HUES6 (cell line): ENCODE measurements around the gene OSGIN1.
"Not testable (repeated sequence)": the region's sequence is repeated elsewhere in the genome, so short reads cannot be mapped to it uniquely, and the experiment has no call there.

Source experiments
- H3K27ac ChIP-seq: 2 replicates; pipeline ENCODE4 v1.7.0; 2013; ENCODE audit warnings: low read depth, mild to moderate bottlenecking, low read length, inconsistent platforms
- H3K27me3 ChIP-seq: 2 replicates; pipeline ENCODE4 v1.6.1; 2013; ENCODE audit warnings: low read length; ENCODE audit not compliant: control insufficient read depth, insufficient read depth
- H3K36me3 ChIP-seq: 2 replicates; pipeline ENCODE4 v1.6.1; 2013; ENCODE audit warnings: low read length; ENCODE audit not compliant: control insufficient read depth, insufficient read depth
- H3K4me1 ChIP-seq: 2 replicates; pipeline ENCODE4 v1.6.1; 2013; ENCODE audit warnings: low read length; ENCODE audit not compliant: control insufficient read depth, insufficient read depth
- H3K4me3 ChIP-seq: 2 replicates; pipeline ENCODE4 v1.5.1; 2013; ENCODE audit warnings: low read depth, low read length
- H3K9ac ChIP-seq: one replicate; pipeline ENCODE4 v1.6.1; 2013; ENCODE audit warnings: mild to moderate bottlenecking, low read length
- H3K9me3 ChIP-seq: 2 replicates; pipeline ENCODE4 v1.6.1; 2013; ENCODE audit warnings: low read depth, low read length; ENCODE audit not compliant: control insufficient read depth, insufficient read depth

OSGIN1 gene

GRCh38 chr16:83943516-83944050 lies 9.5 kb upstream of the OSGIN1 start:
- Histone ChIP-seq H3K4me1 (peaks cover 4% of the 10 kb centered on the region), H3K9me3 (no peaks in the 10 kb centered on the region), H3K27ac (no peak overlapping the region), H3K36me3 (no peaks in the 10 kb centered on the region), H3K4me3 (no peak overlapping the region), H3K9ac (no peak overlapping the region), H3K27me3 (peaks cover 3% of the 10 kb centered on the region; the same call in 1 of the 2 replicates)

- Histone ChIP-seq H3K36me3 (no peaks in the 10 kb centered on the region), H3K9ac (no peak overlapping the region), H3K27ac (no peak overlapping the region), H3K4me1 (peaks cover under 1% of the 10 kb centered on the region), H3K9me3 (peaks cover 3% of the 10 kb centered on the region; the same call in 1 of the 2 replicates), H3K27me3 (peaks cover under 1% of the 10 kb centered on the region; the same call in 1 of the 2 replicates), H3K4me3 (no peak overlapping the region)
Observed at GRCh38 chr16:83945587-83945986, 7.5 kb upstream of the OSGIN1 start.

- Histone ChIP-seq H3K4me3 (no peak overlapping the region), H3K27me3 (no peaks in the 10 kb centered on the region), H3K9me3 (peaks cover 3% of the 10 kb centered on the region; the same call in 1 of the 2 replicates), H3K27ac (no peak overlapping the region), H3K4me1 (no peaks in the 10 kb centered on the region), H3K9ac (no peak overlapping the region), H3K36me3 (no peaks in the 10 kb centered on the region)
Observed at GRCh38 chr16:83946154-83946780, 6.8 kb upstream of the OSGIN1 start.

GRCh38 chr16:83946781-83947566 lies 6.1 kb upstream of the OSGIN1 start:
- H3K9me3 ChIP-seq = peaks cover 3% of the 10 kb centered on the region; the same call in 1 of the 2 replicates
- no peak overlapping the region for H3K9ac ChIP-seq
- no peaks in the 10 kb centered on the region for H3K27me3 ChIP-seq
- no peak overlapping the region for H3K4me3 ChIP-seq
- H3K27ac ChIP-seq = no peak overlapping the region
- H3K4me1 ChIP-seq = no peaks in the 10 kb centered on the region
- no peaks in the 10 kb centered on the region for H3K36me3 ChIP-seq

- H3K27ac ChIP-seq = no peak overlapping the region
- no peak overlapping the region for H3K9ac ChIP-seq
Observed at GRCh38 chr16:83947642-83948234, 5.3 kb upstream of the OSGIN1 start.

GRCh38 chr16:83948914-83949723 lies 3.9 kb upstream of the OSGIN1 start:
- peaks cover 4% of the 10 kb centered on the region; the same call in 1 of the 2 replicates for H3K4me1 ChIP-seq

More at GRCh38 chr16:83947642-83948234, 5.3 kb upstream of the OSGIN1 start:
- peaks cover 3% of the 10 kb centered on the region; the same call in 1 of the 2 replicates for H3K9me3 ChIP-seq
- H3K4me3 ChIP-seq = no peak overlapping the region
- no peaks in the 10 kb centered on the region for H3K27me3 ChIP-seq
- H3K36me3 ChIP-seq = no peaks in the 10 kb centered on the region
- H3K4me1 ChIP-seq = no peaks in the 10 kb centered on the region

GRCh38 chr16:83949724-83950001 lies 3.4 kb upstream of the OSGIN1 start:
- Histone ChIP-seq H3K27ac (no peak overlapping the region), H3K4me1 (peaks cover 9% of the 10 kb centered on the region; the same call in 1 of the 2 replicates), H3K9ac (no peak overlapping the region), H3K4me3 (no peak overlapping the region), H3K27me3 (peaks cover 3% of the 10 kb centered on the region; the same call in 1 of the 2 replicates), H3K9me3 (peaks cover 3% of the 10 kb centered on the region; the same call in 1 of the 2 replicates), H3K36me3 (no peaks in the 10 kb centered on the region)

More at GRCh38 chr16:83948914-83949723, 3.9 kb upstream of the OSGIN1 start:
- Histone ChIP-seq H3K27ac (no peak overlapping the region), H3K9ac (no peak overlapping the region), H3K27me3 (no peaks in the 10 kb centered on the region; the same call in 1 of the 2 replicates), H3K36me3 (no peaks in the 10 kb centered on the region), H3K4me3 (no peak overlapping the region), H3K9me3 (peaks cover 3% of the 10 kb centered on the region; the same call in 1 of the 2 replicates)

- H3K27ac ChIP-seq, H3K9ac ChIP-seq, H3K27me3 ChIP-seq: not testable (repeated sequence)
Observed at GRCh38 chr16:83950862-83951399, 2.1 kb upstream of the OSGIN1 start.

GRCh38 chr16:83951544-83951943 lies 1.5 kb upstream of the OSGIN1 start:
- Histone ChIP-seq H3K27ac (no peak overlapping the region), H3K9ac (no peak overlapping the region), H3K36me3 (no peaks in the 10 kb centered on the region), H3K4me3 (no peak overlapping the region), H3K4me1 (peaks cover 11% of the 10 kb centered on the region; the same call in 1 of the 2 replicates), H3K27me3 (peaks cover 5% of the 10 kb centered on the region; the same call in 1 of the 2 replicates), H3K9me3 (peaks cover 3% of the 10 kb centered on the region; the same call in 1 of the 2 replicates)

More at GRCh38 chr16:83950862-83951399, 2.1 kb upstream of the OSGIN1 start:
- not testable (repeated sequence) for H3K9me3 ChIP-seq, H3K36me3 ChIP-seq, H3K4me3 ChIP-seq
- H3K4me1 ChIP-seq = peaks cover 11% of the 10 kb centered on the region; the same call in 1 of the 2 replicates

- Histone ChIP-seq H3K9me3 (peaks cover 3% of the 10 kb centered on the region; the same call in 1 of the 2 replicates), H3K4me1 (peaks cover 11% of the 10 kb centered on the region; the same call in 1 of the 2 replicates), H3K4me3 (peak overlapping the region; percentile 59; the same call in 1 of the 2 replicates), H3K36me3 (no peaks in the 10 kb centered on the region), H3K9ac (no peak overlapping the region), H3K27me3 (peaks cover 5% of the 10 kb centered on the region; the same call in 1 of the 2 replicates), H3K27ac (no peak overlapping the region)
Observed at GRCh38 chr16:83952587-83952939, 477 bp upstream of the OSGIN1 start.
